Measurements from ENCODE around the gene ELOVL1.

Gene ELOVL1

DNA sequence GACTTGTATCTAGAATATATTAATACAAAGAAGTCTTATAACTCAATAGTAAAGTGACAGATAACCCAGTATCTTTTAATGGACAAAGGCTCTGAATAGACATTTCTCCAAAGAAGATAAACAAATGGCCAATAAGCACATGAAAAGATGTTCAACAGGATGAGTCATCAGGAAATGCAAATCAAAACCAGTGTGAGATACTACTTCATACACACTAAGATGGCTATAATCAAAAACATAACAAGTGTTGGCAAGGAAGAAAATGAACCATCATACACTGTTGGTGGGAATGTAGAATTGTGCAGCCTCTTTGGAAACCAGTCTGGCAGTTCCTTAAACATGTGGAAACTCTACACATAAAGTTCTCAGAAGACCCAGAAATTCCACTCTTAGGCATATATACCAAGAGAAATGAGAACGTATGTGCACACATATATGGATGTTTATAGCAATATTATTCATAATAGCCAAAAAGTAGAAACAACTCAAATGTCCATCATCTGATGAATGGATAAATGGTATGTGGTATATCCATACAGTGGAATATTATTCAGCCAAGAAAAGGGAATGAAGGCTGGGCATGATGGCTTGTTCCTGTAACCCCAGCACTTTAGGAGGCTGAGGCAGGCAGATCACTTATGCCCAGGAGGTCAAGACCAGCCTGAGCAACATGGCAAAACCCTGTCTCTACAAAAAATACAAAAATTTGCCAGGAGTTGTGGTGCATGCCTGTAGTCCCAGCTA, 40.1 kb downstream of the ELOVL1 start:
- DNase-seq (ENCODE audit: low read depth) = no peak

DNA sequence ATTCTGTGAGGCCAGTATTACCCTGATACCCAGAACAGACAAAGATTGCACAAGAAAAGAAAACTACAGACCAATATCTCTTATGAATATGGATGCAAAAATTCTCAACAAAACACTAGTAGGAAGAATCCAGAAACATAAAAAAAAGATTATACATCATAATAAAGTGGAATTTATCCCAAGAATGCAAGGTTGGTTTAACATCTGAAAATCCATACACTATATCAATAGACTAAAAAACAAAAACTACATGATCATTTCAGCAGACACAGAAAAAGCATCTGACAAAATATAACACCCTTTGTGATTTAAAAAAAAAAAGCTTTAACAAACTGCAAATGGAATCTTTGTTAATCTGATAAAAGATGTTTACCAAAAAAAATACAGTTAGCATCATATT, 42.4 kb downstream of the ELOVL1 start:
- DNase-seq (ENCODE audit: low read depth) = no peak

DNA sequence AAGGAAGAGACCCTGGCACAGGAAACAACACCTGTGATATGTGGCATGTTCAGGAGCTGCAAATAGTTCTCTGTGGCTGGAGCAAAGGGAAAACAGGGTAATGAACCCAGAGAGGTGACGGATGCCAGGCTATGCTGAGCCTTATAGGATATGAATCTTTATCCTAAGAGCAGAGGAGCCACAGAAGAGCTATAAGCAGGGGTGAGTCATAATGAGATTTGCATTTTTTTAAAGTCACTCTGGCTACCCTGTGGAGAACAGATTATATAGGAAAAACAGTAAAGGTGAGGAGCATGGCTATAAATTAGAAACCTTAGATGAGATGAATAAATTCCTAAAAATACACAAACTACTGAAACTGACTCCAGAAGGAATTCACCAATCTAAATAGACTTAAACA, 43.0 kb downstream of the ELOVL1 start:
- no peak for DNase-seq (ENCODE audit: low read depth)

DNA sequence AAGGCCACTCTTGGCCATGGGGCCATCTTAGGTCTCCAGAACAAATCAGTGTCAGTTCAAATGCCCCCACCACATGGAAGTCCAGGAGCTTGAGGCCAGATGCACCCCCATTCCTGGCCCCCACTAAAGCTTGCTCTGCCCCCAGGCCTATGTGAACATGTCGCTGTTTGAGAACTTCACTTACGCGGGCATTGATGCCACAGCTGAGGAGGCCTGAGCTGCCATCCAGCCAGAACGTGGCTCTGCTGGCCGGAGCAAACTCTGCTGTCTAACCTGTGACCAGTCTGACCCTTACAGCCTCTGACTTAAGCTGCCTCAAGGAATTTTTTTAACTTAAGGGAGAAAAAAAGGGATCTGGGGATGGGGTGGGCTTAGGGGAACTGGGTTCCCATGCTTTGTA, 45.3 kb downstream of the ELOVL1 start:
- DNase-seq (ENCODE audit: low read depth) = no peak

DNA sequence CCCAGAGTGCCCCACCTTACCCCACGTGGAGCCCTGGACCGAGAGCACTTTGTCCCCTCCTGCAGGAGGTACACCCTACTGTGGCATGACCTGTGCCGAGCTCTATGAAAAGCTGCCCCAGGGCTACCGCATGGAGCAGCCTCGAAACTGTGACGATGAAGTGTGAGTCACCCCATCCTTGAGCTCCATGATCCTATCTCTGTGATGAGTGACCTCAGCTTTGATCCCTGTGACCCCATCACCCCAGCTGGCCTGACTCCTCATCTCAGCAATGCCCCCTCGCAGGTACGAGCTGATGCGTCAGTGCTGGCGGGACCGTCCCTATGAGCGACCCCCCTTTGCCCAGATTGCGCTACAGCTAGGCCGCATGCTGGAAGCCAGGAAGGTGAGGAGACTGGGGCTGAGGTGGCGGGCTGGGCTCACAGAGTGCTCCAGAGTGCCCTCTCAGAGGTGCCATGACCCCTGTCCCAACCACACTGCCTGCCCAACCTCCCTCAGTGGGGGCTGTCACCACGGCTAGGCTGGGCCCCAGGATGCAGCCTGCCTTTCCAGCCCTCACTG, 46.4 kb downstream of the ELOVL1 start:
- DNase-seq (ENCODE audit: low read depth) = no peak

DNA sequence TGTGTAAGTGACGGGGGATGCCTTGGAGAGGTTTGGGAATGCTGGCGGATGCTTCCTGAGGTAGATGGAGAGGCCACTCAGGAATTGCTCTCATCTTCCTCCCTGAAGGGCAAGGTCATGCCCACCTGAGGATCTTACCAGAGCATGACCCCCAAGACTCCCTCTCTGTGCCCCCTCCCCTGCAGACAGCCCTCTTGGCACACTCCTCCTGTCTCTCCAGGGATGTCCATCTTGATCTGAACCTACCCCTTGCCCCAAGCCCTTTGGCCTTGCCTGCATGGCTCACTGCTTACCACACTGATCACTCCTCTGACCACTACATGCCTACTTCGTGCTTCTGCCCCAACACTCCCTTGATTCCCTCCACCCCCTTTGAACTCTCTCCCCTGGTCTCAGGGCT, 48.0 kb downstream of the ELOVL1 start:
- no peak for DNase-seq (ENCODE audit: low read depth)

DNA sequence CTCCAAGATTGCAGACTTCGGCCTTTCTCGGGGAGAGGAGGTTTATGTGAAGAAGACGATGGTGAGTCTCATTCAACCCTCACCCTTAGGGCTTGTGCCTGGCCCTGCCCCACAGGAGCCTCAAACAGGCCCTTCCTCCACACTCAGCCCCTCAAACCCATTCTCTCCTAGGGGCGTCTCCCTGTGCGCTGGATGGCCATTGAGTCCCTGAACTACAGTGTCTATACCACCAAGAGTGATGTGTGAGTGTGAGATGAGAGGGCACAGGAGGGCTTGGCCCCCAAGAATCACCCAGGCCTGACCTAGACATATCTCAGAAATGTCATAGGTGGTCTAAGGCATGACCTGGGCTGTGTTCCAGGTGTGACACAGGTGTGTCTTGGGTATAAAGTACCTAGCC, 48.5 kb downstream of the ELOVL1 start:
- no peak for DNase-seq (ENCODE audit: low read depth)

DNA sequence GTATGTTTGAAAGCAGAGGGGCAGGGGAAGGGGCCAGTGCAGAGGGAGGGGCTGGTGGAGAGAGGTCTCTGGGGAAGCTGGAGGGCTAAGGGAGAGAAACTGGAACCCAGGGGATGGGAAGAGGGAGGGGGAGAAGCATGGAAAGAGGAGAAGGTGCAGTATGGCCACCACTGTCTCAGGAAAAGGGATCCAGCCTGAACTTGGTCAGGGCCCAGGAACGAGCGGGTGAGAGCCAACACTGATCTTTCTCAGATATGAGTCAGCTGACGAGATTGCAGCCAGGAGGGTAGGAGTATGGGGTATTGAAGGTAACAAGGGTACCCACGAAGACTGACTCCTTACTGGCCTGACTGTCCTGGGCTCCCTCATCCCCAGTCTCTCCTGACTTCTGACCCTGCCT, 49.0 kb downstream of the ELOVL1 start:
- DNase-seq (ENCODE audit: low read depth) = no peak

DNA sequence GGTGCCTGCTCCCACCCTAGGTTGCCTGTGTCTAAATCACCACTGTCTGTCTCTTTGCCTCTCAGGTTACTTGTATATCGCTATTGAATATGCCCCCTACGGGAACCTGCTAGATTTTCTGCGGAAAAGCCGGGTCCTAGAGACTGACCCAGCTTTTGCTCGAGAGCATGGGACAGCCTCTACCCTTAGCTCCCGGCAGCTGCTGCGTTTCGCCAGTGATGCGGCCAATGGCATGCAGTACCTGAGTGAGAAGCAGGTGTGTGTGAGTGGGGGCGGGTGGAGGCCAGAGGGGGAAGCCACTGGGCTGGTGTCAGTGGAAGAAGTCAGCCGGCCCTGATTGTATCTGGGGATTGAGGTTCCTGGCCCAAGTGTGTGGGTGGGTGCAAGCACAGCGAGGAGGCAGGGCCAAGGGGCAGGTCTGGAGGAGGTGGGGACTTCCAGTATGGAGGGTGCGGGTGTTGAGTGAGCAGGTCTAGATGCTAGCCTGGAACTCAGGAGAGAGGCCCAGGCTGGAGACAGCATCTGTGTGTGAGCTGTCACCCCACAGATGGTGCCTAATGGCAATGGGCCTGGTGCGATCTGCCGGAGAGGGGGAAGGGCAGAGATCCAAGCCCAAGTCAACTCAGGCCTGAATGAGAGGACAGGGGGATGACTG, 49.9 kb downstream of the ELOVL1 start:
- DNase-seq (ENCODE audit: low read depth) = no peak

DNA sequence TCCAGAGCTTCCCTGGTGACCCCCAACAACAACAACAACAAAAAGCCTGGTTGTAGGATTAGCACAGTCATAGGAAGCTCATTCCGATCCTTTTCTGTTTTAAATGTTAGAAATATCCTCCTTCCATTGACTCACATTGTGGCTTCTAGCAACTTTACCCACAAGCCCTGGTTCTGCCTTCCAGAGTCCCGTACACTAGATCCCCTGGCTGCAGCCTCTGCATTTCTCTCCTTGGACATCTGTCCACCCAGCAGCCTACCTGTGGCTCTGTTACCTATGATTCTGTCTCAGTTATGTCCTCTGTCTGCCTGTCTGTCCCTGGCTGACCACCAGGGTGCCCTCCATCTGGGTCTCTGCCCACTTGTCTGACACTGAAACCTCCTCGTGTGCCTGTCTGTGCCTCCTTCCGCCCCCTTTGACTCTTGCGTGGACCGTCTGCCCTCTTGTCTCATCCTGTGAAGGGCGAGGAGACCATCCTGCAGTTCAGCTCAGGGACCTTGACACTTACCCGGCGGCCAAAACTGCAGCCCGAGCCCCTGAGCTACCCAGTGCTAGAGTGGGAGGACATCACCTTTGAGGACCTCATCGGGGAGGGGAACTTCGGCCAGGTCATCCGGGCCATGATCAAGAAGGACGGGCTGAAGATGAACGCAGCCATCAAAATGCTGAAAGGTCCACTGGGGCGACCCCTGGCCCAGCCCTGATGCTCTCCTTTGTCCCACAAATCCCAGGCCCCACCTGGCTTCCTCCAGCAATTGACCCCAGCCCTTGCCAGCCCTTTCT, 50.9 kb downstream of the ELOVL1 start:
- DNase-seq (ENCODE audit: low read depth) = no peak

DNA sequence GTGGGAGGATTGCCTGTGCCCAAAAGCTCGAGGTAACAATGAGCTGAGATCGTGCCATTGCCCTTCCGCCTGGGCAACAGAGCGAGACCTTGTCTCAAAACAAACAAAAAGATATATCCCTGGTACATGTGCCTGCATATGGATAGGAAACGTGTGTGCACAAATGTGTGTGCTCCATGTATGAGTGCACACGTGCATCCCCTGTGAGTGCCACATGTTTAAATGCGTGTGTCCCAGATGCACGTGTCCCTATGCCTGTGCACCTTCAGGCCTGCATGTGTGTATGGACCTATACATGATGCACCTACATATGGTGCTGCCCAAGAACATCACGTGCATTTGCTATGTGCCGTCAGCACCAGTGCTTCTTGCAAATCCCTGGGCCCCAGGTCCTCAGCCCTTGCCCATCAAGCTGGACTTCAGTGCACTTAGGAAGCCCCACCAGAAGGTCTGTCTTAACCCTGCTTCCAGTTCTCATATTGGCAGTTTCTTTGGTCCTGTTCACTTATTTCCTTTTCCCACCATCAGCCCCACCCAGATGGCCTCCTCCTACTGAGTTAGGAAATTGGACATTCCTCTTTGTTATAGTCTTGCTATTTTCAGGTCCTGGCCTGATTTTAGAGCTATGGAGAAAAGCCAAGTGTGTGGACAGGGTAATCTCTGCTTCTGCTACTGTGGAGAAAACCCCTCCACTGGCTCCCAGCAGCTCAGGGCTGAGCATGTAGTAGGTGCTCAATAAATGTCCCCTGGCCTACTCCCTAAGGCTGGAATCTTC, 51.7 kb downstream of the ELOVL1 start:
- no peak for DNase-seq (ENCODE audit: low read depth)

DNA sequence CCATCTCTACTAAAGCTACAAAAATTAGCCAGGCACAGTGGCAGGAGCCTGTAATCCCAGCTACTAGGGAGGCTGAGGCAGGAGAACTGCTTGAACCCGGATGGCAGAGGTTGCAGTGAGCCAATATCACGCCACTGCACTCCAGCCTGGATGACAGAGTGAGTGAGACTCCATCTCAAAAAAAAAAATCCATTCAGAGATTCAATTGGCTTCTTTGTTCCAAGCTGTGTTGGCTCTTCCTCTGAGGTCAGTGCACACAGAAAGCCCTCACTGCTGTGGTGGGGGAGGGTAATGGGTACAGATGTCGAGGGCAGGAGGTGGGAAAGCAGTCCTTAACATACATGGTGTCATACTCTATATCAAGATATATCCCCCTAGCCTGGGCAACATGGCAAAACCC, 52.3 kb downstream of the ELOVL1 start:
- no peak for DNase-seq (ENCODE audit: low read depth)

DNA sequence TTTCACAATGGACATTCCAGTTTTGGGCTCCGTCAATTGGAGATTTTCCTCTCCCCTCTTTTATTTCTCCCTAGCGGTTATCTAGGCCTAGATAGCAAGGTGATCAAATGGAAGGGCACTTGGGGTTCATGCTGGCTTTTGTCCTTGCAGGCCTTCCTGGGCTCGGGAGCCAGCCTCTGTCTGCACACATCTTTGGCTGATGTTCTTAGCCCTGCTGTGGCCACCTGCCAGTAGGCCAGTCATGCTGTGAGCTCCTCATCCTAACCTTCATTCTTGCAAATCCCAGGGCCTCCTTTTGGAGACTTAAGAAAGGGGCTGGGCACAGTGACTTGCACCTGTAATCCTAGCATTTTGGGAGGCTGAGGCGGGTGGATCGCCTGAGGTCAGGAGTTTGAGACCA, 53.6 kb downstream of the ELOVL1 start:
- no peak for DNase-seq (ENCODE audit: low read depth)

DNA sequence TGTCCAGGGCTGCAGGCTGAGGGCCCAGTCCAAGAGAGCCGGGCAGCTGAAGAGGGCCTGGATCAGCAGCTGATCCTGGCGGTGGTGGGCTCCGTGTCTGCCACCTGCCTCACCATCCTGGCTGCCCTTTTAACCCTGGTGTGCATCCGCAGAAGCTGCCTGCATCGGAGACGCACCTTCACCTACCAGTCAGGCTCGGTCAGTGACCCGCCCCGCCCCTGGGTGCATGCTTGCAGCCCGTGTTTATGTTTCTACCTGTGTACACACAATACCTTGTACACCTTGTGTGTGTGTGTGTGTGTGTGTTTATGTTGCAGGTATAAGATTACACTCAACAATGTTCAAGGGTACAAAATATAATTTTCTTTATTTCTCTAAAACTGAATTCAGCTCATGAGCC, 54.0 kb downstream of the ELOVL1 start:
- DNase-seq (ENCODE audit: low read depth) = no peak

Data from stimulated activated CD8-positive, alpha-beta memory T cell treated with anti-CD3 and anti-CD28 coated beads, Interleukin-12 subunit alpha, Interleukin-12 subunit beta, amount 100 ng/mL, for 4 hours (primary cell).